RWPE1 (cell line): ENCODE measurements around the gene RBM33.

ENCODE experiments used
- CTCF ChIA-PET: fragments of 350-600 bp; sonication (Branson Sonifier 250); formaldehyde crosslinking; extraction: SDS; loops from one replicate; lab custom pipeline; 2021; lab: Yijun Ruan, JAX
- POLR2A ChIA-PET: fragments of 400-600 bp; formaldehyde crosslinking; extraction: SDS; loops from one replicate; lab custom pipeline; 2020; ENCODE audit warnings: antibody characterized with exemption; ENCODE audit not compliant: low non-redundant PET; lab: Yijun Ruan, JAX
- DNase-seq: peaks from one replicate; pipeline ENCODE4 v3.0.0; 2012; ENCODE audit warnings: low spot score
- H3K27ac ChIP-seq: fragments of 450-650 bp; 2 replicates; pipeline ENCODE4 v1.5.1; 2017
- CTCF ChIP-seq: fragments of 450-650 bp; conservative IDR thresholded peaks from 2 replicates; pipeline ENCODE4 v1.5.1; 2017; ENCODE audit warnings: low read depth, mild to moderate bottlenecking

The RBM33 gene

GRCh38 chr7:155749578-155749977, 105.1 kb downstream of the RBM33 start:
- DNase-seq = no peak
- ChIA-PET POLR2A (no interaction called here), CTCF (interaction anchor here (0.6 kb wide), 1 partner anchor 310 kb away, joined by 4 read pairs; no protein-coding TSS in a partner anchor)
- no peak for TF ChIP-seq CTCF
- H3K27ac ChIP-seq = no peak overlapping the region

DNA sequence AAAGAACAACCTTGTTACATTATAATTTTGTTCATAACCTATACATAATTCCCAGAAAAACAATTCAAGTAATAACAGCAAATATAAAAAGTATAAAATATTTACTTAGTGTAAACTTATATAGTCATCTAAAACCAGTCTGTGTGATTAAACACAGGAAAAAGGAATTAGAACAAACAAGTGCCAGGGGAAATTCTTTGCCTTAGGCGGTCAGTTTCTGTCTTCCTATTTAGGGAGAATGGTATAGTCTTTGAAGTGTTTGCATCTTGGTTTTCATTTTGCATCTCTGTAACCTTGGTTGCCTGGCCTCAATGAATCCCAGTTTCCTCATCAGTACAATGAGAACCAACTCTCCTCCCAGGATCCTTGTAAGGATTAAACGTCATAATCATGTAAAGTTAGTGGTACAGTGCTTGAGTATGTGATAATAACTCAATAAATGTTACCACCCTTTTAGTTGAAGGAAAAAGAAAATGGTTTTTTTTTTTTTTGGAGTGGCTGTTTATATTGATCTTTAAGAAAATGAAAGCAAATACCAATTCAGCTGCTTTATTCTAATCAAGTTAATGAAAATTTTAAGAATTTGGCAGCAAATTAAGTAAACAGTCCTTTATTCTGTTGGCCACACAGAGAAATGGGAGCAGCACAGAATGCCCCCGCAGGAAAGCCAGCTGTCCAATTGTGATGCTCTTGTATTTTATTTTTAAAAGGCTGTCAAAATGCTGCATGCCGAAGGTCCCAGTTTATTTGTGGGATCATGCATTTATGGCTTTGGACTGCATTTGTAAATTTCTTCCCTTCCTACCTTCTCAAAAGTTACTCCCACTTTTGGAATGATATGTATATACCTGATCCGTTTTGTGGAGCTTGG, 106.0 kb downstream of the RBM33 start:
- H3K27ac ChIP-seq = no peak overlapping the region
- TF ChIP-seq CTCF = no peak
- ChIA-PET POLR2A (no interaction called here), CTCF (interaction anchor here (0.6 kb wide), 2 partner anchors 311 to 853 kb away, joined by 3 to 4 read pairs; no protein-coding TSS in a partner anchor)
- no peak for DNase-seq

- CTCF ChIA-PET = no interaction called here
- no peak for TF ChIP-seq CTCF
- H3K27ac ChIP-seq = no peak overlapping the region
Measured at GRCh38 chr7:155751409-155751808, 106.9 kb downstream of the RBM33 start.

DNA sequence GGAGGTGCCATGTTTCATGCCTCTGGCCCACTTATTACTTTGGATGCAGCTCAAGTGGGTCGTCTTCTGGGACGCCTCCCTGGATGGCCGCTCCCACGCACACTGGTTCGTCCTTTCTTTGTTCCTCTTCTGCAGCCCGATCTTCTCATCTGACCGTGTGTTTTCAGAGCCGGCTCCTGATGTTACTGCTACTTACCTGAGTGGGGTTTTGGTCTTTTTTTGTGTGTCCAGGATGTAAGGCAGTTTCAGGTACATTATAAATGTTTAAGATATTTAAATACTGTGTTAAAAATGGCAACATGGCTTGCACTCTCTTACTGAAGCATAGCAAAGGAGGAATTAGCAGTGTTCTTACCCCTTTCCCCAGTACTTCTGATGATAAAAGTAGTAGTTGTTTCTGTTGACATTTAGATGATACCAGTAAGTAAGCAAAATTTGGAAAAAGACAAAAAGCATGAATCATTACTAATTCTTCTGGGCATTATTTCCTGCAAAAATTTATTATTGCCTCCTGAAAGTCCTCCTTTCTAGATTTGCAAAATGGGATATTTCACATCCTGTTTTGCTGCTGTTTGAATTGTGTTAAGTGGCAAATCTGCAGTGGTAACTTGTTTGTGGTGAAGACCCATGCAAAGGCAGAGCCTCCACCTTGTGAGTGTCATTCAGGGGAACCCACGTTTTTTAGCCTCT, 108.4 kb downstream of the RBM33 start:
- peak overlapping the region; percentile 7; the same call in 1 of the 2 replicates for H3K27ac ChIP-seq
- ChIA-PET CTCF (no interaction called here), POLR2A (no interaction called here)
- DNase-seq = no peak
- no peak for TF ChIP-seq CTCF

More at GRCh38 chr7:155751409-155751808, 106.9 kb downstream of the RBM33 start:
- POLR2A ChIA-PET = no interaction called here
- no peak for DNase-seq

DNA sequence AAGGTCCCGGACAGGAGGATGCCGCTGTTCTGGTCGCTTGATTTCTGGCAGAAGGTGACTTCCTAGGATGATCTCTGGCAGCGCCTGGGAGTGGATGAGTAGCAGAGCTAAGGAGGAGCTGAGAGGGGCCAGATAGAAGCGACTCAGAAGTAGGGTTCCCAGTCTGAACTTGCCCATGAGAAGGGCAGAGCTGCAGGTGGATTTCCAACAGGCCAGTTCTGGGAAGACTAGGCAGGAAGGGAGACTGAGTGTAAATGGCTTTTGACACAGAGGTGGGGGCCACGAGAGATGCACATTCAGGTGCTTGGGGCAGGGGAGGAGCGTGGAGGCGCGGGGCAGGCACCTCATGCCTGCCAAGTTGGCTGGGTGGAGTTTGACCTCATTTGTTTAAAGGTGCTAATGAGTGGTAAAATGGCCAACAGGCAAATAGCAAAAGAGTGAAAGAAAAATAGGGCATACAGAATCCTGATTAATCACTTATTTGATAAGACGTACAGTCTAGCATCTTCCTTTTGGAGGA, 109.0 kb downstream of the RBM33 start:
- TF ChIP-seq CTCF = no peak
- peak overlapping the region; percentile 7; the same call in 1 of the 2 replicates for H3K27ac ChIP-seq
- CTCF ChIA-PET = no interaction called here
- POLR2A ChIA-PET = interaction anchor here (0.6 kb wide), 1 partner anchor 17 kb away, joined by 7 read pairs; no protein-coding TSS in a partner anchor
- DNase-seq = no peak

DNA sequence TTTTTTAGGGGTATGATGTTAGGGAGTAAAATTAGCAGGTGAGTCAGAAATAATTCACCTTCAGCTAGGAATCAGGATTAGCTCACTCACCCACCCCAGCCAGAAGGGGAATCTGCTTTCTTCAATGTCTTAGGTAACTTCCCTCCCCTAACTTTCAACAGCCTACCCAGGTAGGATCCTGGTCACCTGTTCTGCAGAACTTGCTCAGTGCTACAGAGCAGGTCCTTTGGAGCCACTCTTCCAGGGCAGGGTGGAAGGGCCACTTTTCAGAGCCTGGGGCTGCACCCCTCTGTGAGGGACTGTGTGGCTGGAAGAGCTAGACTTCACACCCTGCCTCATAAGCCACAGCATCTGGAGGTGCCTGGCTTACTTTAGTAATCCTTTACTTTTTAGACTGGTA, 109.7 kb downstream of the RBM33 start:
- POLR2A ChIA-PET = interaction anchor here (0.6 kb wide), 1 partner anchor 16 kb away, joined by 7 read pairs; no protein-coding TSS in a partner anchor
- no peak for TF ChIP-seq CTCF
- H3K27ac ChIP-seq = no peak overlapping the region
- no peak for DNase-seq
- CTCF ChIA-PET = no interaction called here
